Measurements from ENCODE around the gene JMJD8.

JMJD8 gene

GRCh38 chr16:661184-661821 is 22.8 kb downstream of the JMJD8 start:
- no peak for DNase-seq (ENCODE audit: low read depth in 2 of 2)

GRCh38 chr16:660459-661183 is 23.5 kb downstream of the JMJD8 start:
- DNase-seq (ENCODE audit: low read depth in 2 of 2), result peak in 1 of 2 donors; percentile 45

GRCh38 chr16:660132-660458 is 24.0 kb downstream of the JMJD8 start:
- no peak for DNase-seq (ENCODE audit: low read depth in 2 of 2)

- DNase-seq (ENCODE audit: low read depth in 2 of 2), result no peak
These were observed 24.5 kb downstream of the JMJD8 start for GRCh38 chr16:659618-660017.

- DNase-seq (ENCODE audit: low read depth in 2 of 2), result no peak
These were observed 25.2 kb downstream of the JMJD8 start for GRCh38 chr16:658679-659571.

- no peak for DNase-seq (ENCODE audit: low read depth in 2 of 2)
These were observed 26.6 kb downstream of the JMJD8 start for GRCh38 chr16:657487-657886.

GRCh38 chr16:654034-654433 is 30.1 kb downstream of the JMJD8 start:
- DNase-seq (ENCODE audit: low read depth in 2 of 2), result no peak

GRCh38 chr16:652454-653305 is 31.5 kb downstream of the JMJD8 start:
- DNase-seq (ENCODE audit: low read depth in 2 of 2), result no peak

GRCh38 chr16:651844-652243 is 32.3 kb downstream of the JMJD8 start:
- DNase-seq (ENCODE audit: low read depth in 2 of 2), result no peak

GRCh38 chr16:649631-650030 is 34.5 kb downstream of the JMJD8 start:
- DNase-seq (ENCODE audit: low read depth in 2 of 2), result no peak

- DNase-seq (ENCODE audit: low read depth in 2 of 2), result peak; percentile 84 to 87
These were observed 35.1 kb downstream of the JMJD8 start, which contains the start of gene WDR90 for GRCh38 chr16:648781-649589. Gene WDR90 (plus strand): TSS chr16:649365. CDS start chr16:649417, 52 bp downstream.

GRCh38 chr16:648071-648780 is 35.9 kb downstream of the JMJD8 start:
- no peak for DNase-seq (ENCODE audit: low read depth in 2 of 2)

- no peak for DNase-seq (ENCODE audit: low read depth in 2 of 2)
These were observed 36.8 kb downstream of the JMJD8 start for GRCh38 chr16:647173-647902.

- DNase-seq (ENCODE audit: low read depth in 2 of 2), result no peak
These were observed 37.4 kb downstream of the JMJD8 start for GRCh38 chr16:646679-647172.

- no peak for DNase-seq (ENCODE audit: low read depth in 2 of 2)
These were observed 38.1 kb downstream of the JMJD8 start for GRCh38 chr16:645852-646678.

- DNase-seq (ENCODE audit: low read depth in 2 of 2), result no peak
These were observed 39.6 kb downstream of the JMJD8 start for GRCh38 chr16:644556-644955.

- no peak for DNase-seq (ENCODE audit: low read depth in 2 of 2)
These were observed 41.1 kb downstream of the JMJD8 start for GRCh38 chr16:643050-643368.

All from stimulated activated CD8-positive, alpha-beta memory T cell treated with anti-CD3 and anti-CD28 coated beads, Interleukin-15, amount 100 ng/mL, for 4 hours (primary cell).